Measurements from ENCODE around the gene ZNF407.

- no peak for TF ChIP-seq POLR2A (IDR thresholded peaks at IDR 0.05)
- no peak for TF ChIP-seq EP300 (IDR thresholded peaks at IDR 0.05)
- no peak for TF ChIP-seq CTCF (IDR thresholded peaks at IDR 0.05)
These were observed 339.6 kb downstream of the ZNF407 start for GRCh38 chr18:74937291-74937690.
